ENCODE measurements around the gene SLC6A7.
"Not testable (repeated sequence)": the region's sequence is repeated elsewhere in the genome, so short reads cannot be mapped to it uniquely, and the experiment has no call there.

Gene SLC6A7

DNA sequence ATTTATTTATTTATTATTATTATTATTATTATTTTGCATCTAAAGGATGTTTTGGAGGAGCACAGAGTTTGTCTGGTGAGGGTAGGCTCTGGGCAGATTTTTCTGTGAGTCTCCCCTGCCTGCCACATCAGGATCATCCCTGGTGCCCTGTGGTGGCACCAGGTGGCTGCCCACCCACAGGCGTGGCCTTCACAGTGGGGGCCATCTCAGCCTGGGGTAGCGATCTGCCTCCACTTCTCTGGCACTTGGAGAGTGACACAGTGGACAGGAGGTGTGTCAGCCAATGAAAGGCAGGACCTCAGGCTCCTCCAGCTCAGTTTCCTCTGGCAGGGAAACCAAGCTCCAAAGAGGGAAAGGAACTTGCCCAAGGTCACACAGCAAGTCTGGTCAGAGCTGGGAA, 30.0 kb downstream of the SLC6A7 start:
- DNase-seq: no peak

DNA sequence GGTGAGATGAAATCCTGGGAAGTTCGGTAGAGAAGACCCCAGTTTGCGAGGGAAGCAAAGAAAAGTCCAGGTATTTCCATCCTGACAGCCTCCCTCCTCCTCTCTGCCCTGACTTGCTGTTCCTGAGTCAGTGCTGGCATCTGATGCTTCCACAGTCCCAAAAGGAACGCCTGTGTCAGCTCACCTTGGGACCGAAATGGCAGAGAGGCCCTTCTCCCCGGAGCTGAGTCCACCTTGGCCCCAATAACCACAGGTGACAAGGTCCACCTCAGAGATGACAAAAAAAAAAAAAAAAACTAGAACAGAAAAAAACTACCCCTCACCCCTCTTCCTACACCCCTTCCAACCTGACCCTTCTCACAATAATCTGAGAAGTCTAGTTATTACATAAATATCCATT, 31.6 kb downstream of the SLC6A7 start:
- DNase-seq: no peak

DNA sequence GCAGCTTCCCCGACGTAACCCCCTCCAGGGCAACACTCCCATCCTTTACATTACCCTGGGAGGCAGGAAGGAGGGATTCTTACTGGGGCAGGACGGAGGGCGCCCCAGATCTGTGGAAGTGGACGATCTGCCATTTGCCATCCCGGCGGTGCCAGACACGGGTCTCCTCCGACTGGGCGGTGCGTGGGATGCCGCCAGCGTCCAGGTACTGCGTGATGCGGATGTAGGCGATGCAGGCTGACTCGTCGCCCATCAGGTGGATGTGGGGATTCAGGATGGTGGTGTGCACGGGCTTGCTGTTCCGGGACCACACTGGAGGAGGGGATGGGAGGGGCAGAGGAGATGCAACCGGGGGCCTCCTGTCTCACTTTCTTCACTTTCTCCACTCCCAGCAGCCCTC, 33.0 kb downstream of the SLC6A7 start:
- no peak for DNase-seq

DNA sequence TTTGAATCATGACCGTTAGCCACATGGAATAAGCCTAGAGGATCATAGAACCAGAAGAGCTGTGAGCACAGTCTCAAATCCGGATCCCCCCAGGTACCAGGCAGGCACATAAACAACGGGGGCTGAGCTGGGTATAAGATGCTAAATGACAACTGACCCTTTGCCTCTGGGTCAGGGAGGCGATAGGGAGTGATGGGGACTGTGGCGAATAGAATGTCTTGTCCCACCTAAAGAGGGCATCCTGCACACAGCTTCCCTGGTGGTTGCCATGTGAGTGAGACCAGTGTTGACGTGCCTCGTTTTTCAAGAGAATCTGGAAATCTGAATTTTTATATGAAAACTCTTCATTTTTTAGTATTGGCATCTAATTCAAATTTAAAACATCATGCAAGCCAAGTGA, 33.6 kb downstream of the SLC6A7 start:
- no peak for DNase-seq

DNA sequence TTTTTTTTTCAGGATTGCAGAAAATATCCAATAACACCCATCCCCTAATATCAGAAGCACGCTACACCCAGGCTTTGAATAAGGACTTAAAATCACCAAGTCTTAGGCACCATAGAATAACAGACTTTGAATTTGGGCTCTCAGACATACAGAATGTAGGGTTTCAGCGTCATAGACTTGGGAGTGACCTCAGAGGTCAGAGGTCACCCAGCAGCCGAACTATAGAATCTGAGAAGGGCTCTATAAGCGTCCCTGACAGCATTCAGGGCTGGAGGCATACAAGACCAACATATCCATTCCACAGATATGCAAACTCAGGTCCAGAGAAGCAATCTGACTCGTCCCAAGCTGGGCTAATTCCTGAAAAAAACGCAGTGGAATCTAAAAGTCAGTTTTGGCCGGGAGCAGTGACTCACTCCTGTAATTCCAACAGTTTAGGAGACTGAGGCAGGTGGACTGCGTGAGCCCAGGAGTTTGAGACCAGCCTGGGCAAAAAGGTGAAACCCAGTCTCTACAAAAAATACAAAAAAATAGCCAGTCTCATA, 34.7 kb downstream of the SLC6A7 start:
- DNase-seq: no peak

DNA sequence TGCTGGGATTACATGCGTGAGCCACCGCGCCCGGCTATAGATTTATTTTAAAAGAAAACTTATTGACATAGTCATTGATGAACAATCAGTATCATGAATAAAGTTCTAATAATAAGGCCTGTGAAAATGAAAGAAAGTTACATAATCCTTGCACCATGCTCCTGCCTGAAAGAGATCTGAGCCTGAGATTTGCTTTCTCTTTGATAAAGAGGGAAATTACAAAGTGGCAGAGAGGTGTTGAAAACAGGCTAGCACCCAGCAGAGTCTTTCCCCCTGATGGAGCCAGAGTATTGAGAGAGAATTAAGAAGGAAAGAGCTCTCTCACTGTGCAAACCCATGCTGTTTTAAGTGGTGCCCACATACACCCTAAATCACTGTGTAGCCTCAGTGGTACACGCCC, 37.2 kb downstream of the SLC6A7 start:
- DNase-seq: no peak

DNA sequence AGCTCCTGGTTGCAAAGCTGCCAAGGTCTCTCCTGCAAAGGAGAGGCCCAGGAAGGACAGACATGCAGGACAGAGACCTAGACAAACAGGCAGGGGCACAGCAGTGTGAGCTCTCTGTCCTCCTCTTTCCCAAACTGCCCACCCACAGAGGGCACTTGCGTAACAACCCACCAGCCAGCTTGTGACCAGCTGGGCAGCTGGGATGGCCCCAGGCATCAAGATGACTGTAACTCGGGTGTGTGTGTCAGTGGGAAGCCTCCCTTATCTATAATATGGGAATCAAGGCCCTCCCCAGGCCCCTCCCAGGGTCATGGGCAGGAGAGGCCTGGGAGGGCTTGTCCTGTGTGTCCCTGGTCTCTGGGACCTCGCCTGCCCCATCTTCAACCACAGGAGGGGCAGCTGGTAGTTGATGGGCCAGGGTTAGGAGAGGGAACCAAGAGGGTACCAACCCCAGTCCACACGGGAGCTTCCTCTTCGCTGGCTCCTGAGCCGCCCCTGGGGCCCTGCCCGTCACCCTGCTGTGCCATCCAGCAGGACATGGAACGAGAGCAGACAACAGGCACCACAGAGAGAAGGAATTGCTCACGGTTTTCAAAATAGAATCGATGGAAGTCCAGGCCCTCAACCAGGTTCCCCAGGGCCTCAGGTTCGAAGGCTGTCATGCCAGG, 37.9 kb downstream of the SLC6A7 start:
- no peak for DNase-seq

DNA sequence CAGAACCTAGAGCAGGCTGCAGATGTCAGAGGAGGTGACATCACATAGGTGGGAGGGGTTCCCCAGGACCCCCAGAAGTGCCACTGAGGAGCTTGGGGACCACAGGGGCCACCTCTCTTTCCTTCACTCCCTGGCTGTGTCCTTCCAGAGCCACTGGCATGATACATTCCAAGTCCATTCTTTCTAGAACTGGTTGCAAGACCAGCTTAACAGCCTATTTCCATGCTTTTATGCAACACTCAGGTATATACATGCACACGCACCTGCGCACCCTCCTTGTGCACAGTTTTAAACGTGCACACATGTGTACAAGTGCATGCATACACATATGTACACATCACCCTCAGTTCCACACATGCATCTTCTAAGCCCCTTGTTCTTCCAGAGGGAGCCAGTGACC, 39.7 kb downstream of the SLC6A7 start:
- DNase-seq: no peak

DNA sequence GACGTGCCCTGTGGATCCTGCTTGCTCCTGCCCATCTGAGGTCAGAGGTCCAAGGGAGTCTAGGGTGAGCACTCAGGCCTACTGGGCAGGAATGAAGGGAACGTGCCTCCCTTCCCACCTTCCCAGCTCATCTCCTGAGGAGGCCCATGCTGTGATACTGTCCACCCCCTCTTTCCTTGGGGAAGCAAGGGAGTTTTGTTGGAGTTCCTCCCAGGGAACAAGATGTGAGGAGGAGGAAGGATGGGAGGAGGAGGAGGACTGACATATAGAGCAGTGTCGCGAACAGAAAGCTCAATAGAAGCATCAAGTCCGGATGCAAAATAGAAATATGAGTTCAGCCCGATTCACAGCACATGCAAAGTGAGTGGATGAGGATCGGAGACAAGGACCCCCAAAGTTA, 41.0 kb downstream of the SLC6A7 start:
- no peak for DNase-seq

DNA sequence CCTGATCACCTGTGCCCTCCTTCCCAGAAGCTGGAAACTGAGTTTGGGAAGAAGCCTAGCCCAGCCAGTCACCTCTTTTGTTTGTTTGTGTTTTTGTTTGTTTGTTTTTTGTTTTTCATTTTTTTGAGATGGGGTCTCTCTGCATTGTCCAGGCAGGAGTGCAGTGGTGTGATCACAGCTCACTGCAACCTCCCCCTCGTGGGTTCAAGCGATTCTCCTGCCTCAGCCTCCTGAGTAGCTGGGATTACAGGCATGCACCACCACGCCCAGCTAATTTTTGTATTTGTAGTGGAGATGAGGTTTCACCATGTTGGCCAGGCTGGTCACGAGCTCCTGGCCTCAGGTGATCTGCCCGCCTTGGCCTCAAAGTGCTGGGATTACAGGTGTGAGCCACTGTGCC, 43.8 kb downstream of the SLC6A7 start:
- DNase-seq: not testable (repeated sequence)

DNA sequence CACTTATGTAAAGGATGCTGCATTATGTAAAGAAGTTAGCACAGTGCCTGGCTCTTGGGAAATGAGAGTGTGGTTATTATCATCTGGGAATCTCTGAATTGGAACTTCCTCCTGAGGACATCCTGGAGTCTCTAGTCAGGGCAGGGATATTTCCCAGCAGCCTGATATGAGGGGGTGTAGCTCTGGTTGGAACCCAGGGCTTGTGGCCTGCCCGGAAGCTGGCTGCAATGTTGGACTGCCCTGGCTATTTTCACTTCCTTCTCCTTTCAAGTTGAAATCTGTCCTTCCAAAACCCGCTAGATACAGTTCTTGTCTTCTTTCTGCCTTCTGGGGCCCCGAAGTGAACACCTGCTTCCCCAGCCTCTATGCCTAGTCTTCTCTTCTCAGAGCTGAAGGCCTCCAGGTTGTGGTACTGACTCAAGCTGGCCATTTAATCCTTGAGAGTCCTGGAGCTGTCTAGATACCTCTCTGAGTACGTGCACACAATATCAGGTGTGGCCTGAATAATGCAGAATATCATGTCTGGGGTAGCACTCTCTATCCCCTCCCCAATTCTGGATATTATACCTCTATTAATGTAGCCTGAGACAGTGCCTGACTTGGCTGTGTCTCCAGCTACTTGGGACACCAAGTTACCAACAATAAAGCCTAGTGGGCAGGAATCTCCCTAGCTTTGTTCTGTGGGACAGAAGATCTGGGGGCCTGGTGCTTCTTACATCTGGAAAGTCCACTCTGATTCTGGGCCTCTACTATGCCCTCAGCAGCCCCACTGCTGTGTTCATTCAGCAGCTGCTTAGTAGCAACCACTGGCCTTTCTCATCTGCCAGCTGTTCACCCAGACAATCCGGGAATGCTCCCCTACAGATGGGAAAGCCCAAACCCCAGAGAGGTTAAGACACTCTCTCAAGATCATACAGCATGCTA, 45.0 kb downstream of the SLC6A7 start:
- DNase-seq: no peak

DNA sequence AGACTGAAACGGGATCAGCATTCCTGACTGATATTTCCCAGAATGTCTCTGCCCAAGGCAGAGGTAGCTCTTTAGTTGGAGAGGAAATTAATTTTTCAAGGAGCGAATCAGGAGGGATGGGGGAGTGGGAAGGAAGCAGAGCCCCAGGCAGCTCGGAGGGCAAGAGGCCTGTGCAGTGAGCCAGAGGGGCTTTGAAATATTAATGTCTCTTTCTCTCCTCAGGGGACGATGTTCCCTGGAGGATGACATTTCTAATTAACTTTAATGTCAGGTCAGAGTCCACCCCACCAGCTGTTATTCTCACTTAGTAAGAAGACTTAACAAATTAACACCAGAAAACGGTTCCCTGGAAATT, 45.6 kb downstream of the SLC6A7 start:
- no peak for DNase-seq

DNA sequence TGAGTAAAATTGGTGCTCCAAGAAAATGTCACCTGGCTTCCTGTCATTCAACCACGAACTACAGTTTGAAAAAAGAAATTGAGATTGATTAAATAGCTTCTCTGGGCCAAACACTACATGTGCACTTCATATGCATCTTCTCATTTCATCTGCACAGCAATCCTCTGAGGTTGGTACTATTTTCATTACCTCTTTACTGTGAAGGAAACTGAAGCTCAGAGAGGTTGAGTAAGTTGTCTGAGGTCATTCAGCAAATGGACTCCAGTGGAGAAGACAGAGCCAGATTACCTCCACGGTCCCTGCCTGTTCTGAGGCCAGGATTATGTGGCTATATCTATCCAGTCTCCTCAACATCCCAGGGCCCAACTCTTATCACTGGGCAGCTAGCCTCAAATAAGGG, 46.5 kb downstream of the SLC6A7 start:
- no peak for DNase-seq

DNA sequence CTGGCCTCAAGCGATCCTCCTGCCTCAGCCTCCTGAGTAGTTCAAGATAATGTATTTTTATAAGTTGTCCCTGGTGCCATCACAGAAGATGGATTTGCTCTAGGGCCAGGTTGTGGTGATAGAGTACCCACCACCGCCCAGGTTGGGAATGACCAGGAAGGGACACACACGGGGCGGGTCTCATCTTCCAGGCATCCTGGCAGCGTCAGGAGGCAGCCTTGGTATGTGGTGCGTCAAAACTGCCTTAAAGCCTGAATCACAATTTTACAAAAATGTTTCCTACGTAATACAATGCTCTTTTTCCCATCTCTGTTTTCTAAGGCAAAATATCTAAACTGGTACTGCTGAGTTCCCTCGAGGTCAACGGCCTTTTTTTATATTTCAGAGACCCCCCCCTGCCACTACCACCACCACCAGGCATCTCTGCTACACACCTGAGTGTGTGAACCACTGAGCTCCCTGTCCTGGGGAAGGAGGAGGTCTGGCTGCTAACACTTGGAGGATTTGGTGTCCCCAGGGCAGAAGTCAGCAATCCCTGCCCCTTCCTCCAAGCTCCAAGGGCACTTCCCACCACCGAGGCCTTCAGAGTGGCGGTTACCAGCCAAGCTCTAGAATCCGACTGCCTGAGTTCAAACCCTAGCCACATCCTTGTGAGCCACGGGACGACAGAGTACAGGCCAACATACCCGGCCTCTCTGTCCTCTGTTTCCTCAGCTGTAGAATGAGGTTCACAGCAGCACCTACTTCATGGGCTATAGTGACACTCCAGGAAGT, 47.3 kb downstream of the SLC6A7 start:
- no peak for DNase-seq

DNA sequence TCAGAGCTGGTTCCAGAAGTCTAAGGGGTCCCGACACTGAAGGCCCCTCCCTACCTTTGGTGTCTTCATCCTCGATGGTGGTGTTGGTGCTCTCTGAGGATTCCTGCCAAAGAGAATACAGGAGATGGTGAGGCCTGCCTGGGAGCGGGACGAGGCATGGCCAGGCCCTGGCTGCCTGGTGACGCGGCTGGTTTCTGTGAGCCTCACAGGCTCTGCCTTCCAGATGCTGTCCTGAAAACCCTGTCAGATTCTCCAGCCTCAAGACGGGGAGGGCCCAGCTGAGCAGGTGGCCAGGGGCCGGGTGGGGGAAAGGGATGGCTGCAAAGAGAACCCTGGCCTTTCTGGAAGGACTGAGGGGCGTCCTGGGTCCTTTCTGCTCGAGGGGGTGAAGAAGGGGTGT, 48.8 kb downstream of the SLC6A7 start:
- DNase-seq: no peak

DNA sequence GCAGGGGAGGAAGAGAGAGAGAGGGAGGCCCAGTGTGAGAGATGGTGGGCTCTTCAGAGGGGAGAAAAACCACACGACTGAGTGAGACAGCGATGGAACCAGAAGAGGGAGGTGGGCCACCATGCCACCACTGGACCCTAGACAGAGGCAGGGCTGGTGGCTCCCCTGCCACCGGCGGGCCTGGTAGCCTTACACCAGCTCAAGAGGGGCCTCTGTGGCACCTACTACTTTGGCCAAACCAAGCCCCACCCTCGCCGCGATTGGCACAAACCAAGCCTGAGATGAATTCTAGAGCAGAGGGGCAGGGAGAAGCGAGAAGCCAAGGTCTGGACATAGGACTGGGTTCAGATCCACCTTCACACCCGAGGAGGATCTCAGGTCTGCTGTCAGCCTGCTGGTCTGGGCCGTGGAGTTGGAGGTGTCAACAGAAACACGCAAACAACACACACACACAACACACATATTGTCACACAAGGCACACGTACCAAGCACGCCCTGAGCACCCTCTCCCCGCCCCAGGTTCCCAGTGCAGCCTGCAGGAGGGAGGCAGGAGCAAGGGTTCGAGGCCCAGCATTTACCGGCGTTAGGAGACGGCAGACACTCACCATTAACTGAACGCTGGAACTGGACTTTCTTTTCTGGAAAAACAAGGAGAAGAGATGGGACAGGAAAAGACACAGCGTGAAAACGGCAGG, 49.4 kb downstream of the SLC6A7 start:
- DNase-seq: no peak

DNA sequence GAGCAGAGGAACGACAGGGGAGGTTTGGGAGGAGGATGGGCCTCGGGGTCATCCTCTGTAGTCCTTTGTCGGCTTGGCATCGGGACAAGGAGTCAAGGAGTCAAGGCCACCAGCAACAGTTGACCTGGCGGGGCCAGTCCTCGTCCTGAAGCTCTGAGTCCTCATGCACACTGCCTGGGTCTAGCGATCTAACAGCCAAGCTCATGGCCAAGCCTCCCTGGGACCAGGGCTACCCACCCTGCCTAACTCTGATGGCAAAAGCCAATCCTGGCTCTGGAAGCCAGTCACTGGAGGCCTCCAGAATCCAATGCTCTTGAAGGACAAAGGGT, 49.9 kb downstream of the SLC6A7 start:
- no peak for DNase-seq

DNA sequence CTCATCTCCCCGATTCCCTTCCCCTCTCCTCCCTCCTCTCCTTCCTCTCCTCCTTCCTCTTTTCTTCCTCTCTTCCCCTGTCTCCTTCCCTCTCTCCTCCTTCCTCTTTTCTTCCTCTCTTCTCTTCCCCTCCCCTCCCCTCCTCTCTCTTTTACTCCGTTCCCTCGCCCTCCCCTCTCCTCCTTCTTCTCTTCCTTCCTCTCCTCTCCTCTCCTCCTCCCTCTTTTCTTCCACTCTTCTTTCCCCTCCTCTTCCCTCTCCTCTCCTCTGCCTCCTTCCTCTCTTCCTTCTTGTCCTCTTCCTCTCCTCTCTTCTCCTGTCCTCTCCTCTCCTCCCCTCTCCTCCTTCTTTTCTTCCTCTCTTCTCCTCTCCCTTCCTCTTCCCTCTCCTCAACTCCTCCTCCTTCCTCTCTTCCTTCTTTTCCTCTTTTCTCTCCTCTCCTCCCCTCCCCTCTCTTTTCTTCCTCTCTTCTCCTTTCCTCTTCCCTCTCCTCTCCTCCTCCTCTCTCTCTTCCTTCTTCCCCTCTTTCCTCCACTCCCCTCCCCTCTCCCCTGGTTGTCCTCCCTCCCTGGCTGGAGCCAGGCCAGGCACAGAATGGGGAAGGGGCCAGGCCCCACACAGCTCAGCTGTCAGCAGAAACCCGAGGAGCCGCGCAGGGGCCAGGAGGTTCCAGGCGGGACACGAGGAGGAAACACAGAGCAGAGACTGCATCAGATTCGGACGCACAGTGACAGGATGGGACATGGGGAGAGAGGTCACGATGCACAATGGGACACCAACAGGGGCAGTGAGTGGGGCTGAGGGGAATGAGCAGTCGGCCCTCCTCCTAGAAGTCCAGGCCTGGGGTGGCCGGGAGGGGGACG, 51.7 kb downstream of the SLC6A7 start:
- no peak for DNase-seq

DNA sequence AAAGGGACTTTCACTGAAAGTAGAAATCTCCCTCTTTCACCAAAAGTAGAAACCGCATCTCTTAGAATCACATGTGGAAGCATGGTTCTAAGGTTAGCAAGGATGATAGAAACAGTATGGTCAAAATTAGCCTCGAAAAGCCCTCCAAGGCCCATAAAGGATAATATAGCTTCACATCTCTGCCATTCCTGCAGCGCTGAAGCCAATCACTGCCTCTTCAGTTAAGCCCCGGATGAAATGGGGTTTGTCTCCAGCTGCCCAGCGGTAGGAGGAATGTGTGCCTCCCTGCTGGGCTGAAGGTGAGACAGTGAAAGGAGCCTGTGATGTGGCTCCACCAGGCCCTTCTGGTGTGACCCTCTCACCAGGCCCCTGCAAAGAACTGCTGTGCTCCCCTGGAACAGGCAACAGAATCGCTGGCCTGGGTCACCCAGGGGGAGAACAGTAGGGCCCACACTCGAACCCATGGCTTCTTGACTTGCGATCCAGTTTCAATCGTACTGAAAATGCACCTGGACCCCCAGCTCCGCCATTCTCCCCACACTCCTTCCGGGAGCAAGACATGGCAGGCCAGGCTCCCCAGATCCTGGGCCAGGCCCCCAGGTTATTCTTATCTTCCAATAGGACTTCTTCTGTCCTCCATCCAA, 52.5 kb downstream of the SLC6A7 start:
- no peak for DNase-seq

DNA sequence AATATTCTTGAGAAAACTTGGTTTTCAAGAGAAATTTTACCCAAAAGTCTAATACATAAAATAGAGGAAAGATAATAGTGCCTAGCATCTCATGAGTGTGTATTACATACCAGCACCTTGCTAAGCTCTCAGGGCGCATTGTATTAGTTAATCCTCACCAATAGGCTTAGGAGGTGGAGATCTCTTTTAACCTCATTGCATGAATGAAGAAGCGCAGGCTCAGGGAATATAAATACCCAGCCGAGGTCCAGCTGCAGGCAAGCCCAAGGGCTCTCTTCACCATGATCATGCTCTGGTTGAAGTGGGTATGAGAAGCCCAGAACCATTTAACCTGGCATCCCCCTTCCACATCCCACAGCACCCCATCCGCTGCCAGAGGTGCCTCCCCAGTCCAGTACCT, 53.7 kb downstream of the SLC6A7 start:
- no peak for DNase-seq

DNA sequence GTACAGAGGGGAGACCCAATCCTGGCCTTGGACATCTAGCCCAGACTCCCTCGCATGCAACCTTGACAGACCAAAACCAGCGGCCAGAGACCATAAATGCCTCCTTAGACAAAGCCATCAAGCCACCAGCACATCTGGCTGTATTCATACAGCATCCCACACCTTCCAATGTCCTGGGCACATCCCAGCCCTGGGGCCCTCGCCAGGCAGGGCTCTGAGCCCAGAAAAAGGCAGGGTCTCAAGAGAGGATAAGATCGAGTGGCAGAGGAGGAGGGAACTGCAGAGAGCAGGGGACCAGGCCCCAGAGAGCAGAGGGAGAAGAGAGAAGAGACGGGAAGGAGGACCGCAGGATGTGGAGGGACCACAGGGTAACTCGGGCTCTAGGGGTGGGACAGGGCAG, 54.3 kb downstream of the SLC6A7 start:
- no peak for DNase-seq

Measured in SHP77 (cell line).